M059J (cell line): ENCODE measurements around the gene MATN1. TPM values are rescaled to one million over a fixed set of nuclear protein-coding genes. Genes with fewer than 3 reads are reported as not detected.

Experiments used
- DNase-seq: peaks from one replicate; pipeline ENCODE4 v3.0.0-alpha.2; 2012; ENCODE audit warnings: low read depth
- total RNA-seq: library from RNA; depleted of rRNA; stranded (reverse); fragments of >200 nt; shearing (Covaris generic); gene quantifications from 2 replicates; pipeline ENCODE4 v1.2.3, GENCODE V29; 2014

Gene MATN1
- total RNA-seq, 1 experiment from 2014 or later, result not detected

DNA sequence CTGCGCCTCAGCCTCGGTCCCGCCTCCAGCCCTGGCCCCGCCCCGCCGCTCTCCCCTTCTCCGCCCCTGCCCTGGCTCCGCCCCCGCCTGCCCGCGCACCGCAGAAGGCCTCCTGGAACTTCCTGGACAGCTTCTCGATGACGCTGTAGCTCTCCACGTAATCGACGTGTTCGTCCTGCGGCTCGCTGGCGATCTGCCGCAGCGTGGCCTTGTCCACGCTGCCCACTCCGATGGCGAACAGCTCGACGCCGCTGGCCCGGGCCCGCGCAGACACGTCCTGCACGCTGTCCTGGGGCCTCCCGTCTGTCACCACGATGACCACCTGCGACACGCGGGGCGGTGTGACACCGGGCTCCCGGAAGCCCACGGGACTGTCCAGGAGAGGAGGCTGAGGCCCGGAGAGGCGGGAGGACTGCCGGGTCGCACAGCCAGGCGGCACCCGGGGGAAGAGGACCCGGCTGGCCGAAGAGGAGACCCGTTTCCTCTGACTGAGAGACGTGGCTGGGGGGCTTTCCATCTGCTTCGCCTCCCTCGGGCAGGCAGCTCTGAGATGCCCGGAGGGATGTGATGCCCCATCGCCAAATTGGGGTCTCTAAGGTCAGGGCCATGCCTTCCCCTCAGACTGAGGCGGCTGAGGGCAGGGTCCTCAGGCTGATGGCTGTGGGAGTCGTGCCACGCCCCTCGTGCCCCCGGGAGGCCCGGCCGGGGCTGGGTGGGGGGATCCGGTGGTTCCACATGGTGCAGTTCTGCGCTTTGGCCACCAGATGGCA, 4.6 kb downstream of the MATN1 start:
- DNase-seq, result peak; percentile 96

DNA sequence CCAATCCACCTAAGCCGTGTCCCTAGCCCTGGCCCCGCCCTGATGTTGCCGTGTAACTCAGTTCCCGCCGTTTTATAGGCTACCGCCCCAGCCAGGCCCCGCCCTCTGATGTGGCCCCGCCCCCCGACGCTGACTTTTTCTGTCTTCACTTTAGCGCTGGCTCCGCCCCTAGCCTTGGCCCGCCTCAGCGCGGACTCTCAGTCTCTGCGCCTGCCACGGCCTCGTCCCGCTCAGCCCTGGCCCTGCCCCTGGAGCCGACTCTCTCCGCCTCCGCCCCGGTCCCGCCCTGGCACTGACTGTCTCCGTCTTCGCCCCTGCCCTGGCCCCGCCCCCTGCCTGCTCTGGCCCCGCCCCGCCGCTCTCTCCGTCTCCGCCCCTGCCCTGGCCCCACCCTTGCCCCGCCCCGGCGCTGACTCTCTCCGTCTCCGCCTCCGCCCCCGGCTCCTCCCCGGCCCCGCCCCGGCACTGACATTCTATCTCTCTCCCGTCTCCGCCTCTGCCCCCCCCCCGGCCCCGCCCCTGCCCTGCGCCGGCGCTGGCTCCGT, 5.2 kb downstream of the MATN1 start:
- peak; percentile 96 for DNase-seq

DNA sequence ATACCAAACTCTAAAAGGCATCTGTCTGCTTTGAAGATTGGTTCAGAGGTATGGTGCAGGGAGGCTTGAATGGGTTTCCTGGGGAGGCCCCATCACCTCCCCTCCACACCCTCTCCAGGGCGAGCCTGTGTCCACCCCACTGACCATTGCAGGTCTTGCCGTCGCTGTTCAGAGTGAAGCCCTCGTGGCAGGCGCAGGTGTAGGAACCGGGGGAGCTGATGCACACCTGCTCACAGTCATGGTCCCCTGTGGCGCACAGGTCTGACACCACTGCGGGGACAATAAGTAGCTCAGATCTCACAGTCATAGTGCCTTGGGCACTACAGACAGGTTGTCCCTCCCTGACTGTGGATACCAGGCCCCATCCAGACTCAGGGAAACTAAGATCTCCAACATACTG, 6.7 kb downstream of the MATN1 start:
- DNase-seq, result no peak

DNA sequence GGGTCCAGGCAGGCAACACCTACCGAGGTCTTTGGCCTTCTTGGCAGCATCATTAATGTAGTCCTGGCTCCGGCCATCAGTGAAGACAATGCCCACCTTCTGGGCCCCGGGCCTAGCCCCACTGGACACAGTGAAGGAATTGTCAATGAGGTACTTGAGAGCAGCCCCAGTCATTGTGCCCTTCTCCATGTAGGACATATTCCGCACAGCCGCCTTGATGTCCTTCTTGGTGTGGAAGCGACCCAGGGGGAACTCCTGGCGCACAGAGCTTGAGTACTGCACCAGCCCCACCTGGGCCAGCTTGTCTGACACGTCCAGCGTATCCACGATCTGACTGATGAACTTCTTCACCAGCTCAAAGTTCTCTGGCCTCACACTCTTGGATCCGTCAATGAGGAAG, 7.5 kb downstream of the MATN1 start:
- DNase-seq, result no peak

DNA sequence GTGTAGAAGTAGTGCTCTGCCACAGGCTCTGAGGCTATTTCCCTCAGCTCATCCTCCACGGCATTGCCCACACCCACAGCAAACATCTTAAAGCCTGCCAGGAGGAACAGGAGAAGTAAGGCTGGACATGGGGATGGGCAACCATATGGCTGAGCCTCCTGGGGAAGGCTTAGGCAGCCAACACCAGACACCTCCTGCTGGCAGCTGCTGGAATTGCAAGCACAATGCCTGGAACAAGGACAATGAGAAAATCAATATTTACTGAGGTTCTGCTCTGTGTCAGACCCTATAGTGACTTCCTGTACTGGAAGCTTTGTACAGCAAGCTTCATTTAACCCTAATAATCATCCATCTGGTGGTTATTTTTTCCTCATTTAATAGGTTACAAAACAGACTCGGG, 8.2 kb downstream of the MATN1 start:
- no peak for DNase-seq

DNA sequence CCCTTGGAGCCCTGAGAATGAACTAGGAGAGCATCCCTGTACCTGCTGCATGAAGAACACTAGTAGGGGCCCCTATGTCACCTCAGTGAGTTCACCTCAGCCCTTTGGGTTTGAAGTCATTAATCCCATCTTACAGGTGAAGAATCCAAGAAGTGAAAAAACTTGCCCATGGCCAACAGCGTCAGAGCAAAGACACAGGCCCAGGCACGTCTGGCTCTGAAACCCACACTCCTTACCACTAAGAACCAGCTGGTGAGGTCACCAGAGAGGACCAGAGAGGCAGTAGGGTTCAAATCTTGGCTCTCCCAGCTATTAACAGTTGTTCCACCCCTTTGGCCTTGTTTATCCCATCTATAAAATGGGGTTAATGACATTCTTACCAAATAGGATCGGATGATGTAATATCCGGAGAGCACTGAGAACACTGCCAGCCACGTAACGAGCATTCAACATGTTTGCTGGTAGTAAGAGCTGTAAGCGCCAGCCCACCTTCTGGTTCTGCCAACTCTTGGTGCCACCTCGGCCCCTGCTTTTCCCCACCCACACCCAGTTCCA, 8.8 kb downstream of the MATN1 start:
- no peak for DNase-seq

DNA sequence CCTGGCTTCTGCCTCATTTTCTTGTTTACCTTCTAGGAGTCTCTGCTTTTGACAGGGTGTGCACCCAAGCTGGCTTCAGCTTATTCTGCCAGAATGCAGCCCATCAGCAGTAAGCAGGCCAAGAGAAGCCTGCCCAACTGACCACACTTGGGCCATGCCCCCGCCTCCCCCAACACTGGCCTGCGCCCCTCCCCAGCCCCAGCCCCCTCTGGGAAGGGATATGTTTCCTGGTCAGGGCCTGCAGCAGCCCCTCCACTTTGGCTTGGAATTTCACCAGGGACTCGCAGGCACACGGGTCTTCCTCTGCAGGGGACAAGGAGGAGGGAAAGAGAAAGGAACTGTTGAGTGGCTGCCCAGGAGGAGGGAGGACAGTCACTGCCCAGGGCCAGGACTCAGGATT, 9.4 kb downstream of the MATN1 start:
- no peak for DNase-seq

DNA sequence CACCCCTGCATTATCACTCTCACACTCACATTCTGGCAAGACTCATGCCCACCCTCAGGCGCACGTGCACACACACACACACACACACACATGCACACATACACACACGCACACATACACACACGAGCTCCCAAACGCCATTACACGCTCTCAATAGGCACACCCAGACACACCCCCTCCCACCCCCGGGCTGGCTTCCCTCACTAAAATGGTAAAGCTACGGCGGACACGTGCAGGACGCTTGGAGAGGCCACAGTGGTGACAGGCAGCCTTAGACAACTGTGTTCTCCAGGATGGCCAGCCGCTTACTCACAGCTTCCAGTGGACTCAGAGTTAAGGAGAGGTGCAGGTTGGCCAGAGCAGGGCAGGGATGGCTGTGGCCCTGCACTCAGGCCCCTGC, 10.1 kb downstream of the MATN1 start:
- DNase-seq, result no peak

DNA sequence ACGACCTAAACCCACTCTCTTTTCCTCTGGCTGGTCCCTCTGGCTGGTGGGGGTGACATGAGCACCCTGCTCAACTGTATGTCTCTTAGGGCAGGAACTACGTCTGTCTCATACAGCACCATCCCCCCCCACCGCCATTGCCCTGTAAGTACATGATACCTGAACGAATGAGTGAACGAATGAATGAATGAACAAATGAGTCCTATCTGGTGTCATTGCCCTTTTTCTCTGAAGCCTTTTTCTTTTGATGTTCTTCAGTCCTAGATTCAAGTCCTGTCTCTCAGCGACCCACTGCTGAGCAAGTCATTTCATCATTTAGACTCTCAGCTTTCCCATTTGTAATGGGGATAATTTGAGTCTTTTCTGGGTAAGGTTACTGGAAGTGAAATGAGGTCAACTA, 10.8 kb downstream of the MATN1 start:
- no peak for DNase-seq

DNA sequence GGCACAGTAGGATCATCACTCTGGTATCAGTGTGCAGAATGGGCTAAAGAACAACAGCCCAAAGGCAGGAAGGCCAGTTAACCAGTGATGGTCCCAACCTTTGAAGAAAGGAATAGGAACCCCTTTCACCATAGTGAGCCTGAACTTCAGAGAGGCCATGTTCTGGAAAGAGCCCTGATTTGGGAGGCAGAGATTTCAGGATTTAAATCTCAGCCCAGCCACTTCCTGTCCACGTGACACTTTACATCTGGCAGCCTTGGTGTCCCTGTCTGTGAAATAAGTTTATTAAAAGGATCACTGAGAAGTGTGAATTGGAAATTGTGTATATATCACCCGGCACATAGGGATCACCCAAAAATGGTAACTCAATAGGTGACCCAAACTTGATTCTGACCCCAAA, 13.0 kb downstream of the MATN1 start:
- no peak for DNase-seq

DNA sequence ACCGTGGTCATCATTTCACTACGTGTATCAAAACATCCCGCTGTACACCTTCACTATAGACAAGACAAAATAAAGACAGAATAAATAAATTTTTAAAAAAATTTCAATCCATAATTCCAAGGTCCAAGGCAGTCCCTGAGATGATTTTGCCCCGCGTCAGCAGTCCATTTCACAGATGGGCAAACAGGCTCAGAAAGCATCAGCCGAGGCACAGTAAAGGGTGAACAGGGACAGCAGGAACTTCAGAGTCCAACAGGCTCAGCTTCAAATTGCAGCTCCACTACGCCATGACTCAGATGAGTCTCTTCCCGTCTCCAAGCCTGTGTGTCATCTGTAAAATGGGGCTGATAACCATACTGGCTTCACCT, 15.0 kb downstream of the MATN1 start:
- no peak for DNase-seq

DNA sequence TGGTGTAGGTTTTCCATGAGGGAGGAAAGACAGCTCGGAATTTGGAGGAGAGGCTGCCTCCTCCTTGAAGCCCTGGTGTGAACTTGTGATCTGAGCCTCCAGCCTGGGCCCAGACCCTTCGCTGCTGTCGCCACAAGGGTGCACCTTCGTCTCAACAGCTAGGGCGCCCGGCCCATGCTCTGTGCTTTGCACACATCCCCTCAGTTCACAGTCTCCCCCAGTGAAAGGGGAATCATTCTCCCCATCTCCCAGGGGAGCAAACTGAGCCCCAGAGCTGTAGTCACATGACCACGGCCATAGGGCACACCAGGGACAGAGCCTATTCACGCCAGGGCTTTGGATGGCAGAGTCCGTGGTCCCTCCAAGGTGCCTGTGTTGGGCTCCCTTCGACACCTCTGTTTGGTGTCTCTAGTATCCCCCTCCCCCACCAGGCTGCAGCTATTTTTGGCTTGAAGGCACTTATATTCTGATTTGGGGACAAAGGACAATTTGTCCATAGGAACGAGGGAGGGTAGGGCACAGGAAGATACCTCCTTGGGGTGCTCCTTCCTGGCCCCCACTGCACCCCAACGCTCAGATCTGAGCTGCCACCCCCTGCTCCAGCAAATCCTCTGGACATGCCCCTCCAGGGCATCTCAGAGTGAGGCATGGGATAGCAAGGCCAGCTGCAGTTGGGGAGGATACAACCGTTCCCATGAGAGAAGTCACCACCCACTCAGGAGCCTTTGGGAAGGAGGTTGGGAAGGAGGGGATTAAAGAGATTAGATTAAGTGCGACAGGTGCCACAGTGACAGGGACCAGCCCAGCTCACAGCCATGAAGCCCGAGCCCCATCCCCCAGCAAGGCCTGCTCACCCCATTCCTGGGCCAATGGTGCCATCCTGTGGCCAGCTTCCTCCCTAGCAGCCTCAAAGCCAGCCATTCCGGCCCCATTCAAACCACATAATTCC, 15.7 kb downstream of the MATN1 start:
- peak; percentile 63 for DNase-seq

DNA sequence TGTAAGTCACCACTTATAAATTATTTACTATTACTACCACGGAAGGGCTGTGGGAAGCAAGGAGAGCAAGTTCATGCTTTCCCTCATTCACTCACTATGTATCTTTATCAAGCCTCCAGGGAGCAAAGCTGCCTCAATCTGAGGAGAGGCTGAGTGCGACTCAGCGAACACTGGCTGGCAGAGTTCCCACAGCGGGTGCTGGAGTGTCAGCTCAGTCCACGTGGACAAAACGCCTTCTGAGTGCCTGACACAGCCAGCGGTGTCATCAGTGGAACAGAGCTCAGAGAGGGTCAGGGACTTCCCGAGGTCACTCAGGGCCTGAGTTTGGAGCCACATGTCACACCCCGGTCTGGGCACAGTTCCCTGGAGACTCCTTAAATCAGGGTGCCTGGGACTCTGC, 16.9 kb downstream of the MATN1 start:
- DNase-seq, result peak; percentile 49

DNA sequence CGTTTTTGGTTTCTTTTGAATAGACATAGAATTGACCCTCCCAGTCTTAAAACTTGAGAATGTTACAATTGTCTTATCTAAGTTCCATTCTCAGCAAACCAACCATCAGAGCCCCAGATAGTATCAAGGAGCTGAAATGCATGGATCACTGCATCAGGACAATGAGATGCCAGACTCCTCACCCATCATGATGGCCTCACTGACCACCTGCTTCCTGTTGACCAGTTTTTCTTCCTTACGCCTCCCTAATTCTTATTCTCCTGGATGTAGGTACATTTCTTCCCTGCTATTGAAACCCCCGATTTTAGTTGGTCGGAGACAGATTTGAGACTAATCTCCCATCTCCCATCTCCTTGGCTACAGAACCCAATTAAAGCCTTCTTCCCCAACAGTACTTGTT, 17.7 kb downstream of the MATN1 start:
- DNase-seq, result no peak

DNA sequence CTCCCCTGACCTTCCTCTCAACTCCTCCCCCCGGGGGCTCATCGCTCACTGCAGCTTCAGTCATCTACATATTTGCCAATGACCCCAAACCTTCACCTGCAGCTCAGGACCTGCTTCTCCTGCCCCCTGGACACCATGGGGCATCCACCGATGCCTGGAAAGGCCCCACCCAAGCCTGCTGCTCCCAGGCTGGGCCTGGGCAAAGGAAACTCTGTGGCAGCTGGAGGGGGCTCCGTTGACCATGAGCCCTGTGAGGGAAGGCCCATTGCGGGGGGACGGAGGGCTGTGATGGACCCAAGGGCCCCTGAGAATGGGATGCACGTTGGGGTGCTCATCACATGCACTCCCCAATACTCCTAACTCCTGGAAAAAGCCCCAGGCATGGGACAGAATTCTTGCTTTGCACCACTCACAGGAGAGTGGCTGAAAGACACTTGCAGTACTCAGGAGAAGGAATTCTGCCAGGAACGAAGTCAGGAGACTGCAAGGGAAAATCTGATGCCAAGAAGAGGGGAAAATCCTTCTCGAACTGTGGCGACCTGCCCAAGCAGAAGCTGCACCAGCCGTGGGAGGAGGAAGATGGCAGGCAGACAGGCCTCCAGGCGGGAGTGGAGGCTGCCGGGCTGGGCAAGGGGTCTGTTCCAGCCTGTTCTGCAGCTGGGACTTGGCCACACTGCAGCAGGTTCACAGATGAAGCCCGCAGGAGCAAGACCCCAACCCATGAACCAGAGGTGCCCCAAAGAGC, 18.4 kb downstream of the MATN1 start:
- DNase-seq, result no peak

DNA sequence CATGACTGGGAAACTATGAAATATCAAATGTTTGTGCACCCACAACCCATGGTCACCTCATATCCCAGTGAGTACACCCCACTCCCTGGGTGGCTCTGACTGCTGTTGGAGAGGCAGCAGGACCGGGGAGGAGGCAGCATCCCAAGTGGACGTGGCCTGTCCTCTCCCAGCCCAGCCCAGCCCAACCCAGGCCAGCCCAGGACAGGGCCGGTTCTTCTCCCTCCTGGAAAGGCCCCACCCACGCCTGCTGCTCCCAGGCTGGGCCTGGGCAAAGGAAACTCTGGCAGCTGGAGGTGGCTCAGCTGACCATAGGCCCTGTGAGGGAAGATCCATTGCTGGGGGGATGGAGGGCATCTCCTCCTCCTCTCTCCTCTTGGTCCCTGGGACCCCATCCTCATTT, 19.1 kb downstream of the MATN1 start:
- DNase-seq, result no peak

DNA sequence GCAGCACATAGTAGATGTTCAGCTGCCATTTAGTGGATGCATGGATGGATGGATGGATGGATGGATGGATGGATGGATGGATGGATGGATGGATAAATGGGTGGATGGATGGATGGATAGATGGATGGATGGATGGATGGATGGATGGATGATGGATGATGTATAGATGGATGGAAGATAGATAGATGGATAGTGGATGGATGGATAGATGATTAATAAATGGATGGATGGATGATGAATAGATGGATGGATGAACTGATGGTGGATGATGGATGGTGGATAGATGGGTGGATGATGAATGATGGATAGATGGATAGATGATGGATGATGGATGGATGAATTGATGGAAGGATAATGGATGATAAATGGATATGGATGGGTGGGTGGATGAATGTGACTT, 20.6 kb downstream of the MATN1 start:
- DNase-seq, result no peak

DNA sequence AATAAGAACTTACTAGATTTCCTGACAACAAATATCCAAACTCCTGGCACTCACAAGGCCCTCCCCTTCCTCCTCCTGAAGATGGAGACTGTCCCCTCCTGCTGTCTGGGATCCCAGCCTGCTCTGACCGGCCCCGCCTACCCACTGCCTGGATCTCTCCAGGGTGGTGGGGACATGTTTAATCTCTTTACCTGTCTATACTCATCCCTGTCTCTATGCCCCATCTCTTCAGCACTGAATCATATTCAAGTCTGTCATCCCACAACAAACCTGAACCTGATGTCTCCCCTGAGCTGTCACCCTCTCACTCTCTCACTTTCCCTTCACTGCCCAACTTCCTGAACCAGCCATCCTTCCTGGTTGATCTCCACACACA, 22.1 kb downstream of the MATN1 start:
- DNase-seq, result no peak

DNA sequence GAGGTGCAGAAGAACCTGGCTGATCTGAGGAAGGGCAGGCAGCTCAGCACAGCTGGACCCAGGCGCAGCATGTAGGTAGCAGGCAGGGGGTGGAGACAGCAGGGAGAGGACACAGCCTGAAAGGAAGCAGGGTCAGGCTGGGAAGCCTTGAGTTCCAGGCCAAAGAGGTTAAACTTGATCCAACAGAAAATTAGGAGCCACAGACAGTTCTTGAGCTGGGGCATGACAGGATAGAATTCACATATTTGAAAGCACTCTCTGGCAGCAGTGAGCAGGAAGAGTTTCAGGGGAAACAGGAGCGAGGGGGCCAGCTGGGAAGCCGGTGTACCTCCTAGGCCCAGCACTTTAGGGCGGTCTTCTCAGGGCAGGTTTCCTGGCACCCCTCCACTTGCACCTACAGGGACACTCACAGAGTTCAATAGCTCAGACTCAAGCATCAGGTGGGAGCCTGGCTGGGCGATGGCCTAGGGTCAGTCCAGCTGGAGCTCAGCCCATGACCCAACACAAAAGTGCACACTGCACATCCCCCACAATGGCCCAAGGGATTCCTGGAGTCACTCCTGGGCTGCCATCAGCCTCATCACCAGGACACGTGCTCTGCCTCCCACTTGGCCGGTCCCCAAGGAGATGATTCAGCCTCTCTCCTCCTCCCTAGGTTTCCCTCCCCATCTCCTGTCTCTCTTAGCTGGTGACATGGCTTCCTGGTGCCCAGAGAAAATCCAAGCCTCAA, 22.7 kb downstream of the MATN1 start:
- peak; percentile 92 for DNase-seq

DNA sequence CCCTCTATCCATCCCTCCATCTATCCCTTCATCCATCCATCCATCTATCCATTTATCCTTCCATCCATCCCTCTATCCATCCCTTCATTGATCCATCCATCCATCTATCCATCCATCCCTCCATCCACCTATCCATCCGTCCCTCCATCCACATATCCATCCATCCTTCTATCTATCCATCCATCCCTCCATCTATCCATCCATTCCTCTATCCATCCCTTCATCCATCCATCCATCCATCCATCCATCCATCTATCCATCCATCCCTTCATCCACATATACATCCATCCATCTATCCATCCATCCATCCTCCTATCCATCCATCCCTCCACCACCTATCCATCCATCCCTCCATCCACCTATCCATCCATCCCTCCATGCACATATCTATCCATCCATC, 23.6 kb downstream of the MATN1 start:
- no peak for DNase-seq

DNA sequence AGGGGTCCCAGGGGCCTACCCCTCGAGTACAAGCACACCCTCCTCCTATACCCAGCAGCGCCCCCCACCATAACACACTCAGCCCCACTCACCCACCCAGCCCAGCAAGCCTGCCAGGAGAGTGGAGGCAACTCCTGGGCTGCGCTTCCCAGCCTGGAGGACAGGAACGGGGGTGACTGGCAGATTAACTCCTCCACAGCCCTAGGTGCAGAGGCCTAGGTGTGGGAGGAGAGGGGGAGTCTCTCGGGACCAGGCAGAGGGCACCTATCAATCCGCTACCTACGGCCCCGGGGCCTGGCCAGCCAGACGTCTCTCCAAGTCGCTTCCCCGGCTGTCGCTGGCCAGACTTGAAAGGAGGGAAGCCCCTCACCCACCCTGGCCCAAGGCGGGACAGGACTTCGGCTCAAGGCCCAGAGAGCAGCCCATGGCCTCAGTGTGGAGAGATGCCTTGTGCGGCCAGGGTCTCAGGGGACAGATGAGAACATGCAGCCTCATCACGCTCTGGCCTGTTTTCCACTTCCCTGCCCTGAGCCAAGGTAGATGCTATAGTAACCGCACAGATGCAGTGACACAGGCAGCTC, 24.9 kb downstream of the MATN1 start:
- no peak for DNase-seq
